Renal cortical epithelial cell (primary cell): ENCODE data around the gene ADGRG4. TPM values are rescaled to one million over a fixed set of nuclear protein-coding genes. Genes with fewer than 3 reads are reported as not detected.

ENCODE experiments used
- total RNA-seq: library from RNA; depleted of rRNA; stranded (reverse); fragments of >200 nt; gene quantifications from 2 replicates; pipeline ENCODE4 v1.2.3, GENCODE V29; 2014

The ADGRG4 gene
- total RNA-seq, 1 donor from 2014 or later: under 0.01 TPM

Other genes starting within 250 kb of the ADGRG4 start
- 19.3 and 86.2 TPM in 2 replicates for gene FHL1, start 153.4 kb upstream of the ADGRG4 start, total RNA-seq
- 15.6 and 28.1 TPM in 2 replicates for gene MAP7D3, start 49.6 kb upstream of the ADGRG4 start, total RNA-seq
- 0.05 TPM in 1 of 2 replicates, not detected in the other for gene BRS3, start 187.0 kb downstream of the ADGRG4 start, total RNA-seq
- gene HTATSF1, start 196.6 kb downstream of the ADGRG4 start, total RNA-seq: 20.5 and 65.0 TPM in 2 replicates
- 3.3 TPM in 1 of 2 replicates, not detected in the other for gene VGLL1, start 231.3 kb downstream of the ADGRG4 start, total RNA-seq